OCI-LY7 (cell line): ENCODE data around the gene RELCH. TPM values are rescaled to one million over a fixed set of nuclear protein-coding genes. Genes with fewer than 3 reads are reported as not detected.

Source experiments
- BruUV-seq: library from RNA; stranded (reverse); fragments of 400-500 nt; replicated peaks from 2 replicates; lab custom pipeline; 2021; lab: Mats Ljungman, UMichigan
- CTCF ChIA-PET: fragments of 300-600 bp; sonication (Branson Sonifier 250); formaldehyde crosslinking; loops from one replicate; lab custom pipeline; 2022; ENCODE audit warnings: antibody characterized with exemption; ENCODE audit not compliant: unreplicated experiment; lab: Charles Lee
- POLR2A ChIA-PET: fragments of 300-600 bp; sonication (Branson Sonifier 250); formaldehyde crosslinking; loops from one replicate; lab custom pipeline; 2022; ENCODE audit warnings: antibody characterized with exemption; lab: Charles Lee
- DNase-seq: peaks from one replicate; pipeline ENCODE4 v3.0.0-alpha.2; 2015; ENCODE audit warnings: low spot score
- H2AFZ ChIP-seq: fragments of 200-600 bp; sonication (generic), shearing (Covaris generic); 2 replicates; pipeline ENCODE4 v1.6.1; 2014; ENCODE audit warnings: mild to moderate bottlenecking, antibody characterized with exemption, low read length, moderate library complexity
- H3K27ac ChIP-seq: fragments of 200-600 bp; sonication (generic); 2 replicates; pipeline ENCODE4 v1.5.1; 2014; ENCODE audit warnings: mixed run types, low read depth, mild to moderate bottlenecking, moderate library complexity, low read length, inconsistent platforms; ENCODE audit not compliant: poor library complexity, severe bottlenecking
- H3K36me3 ChIP-seq: fragments of 200-600 bp; sonication (generic); 2 replicates; pipeline ENCODE4 v1.6.1; 2014; ENCODE audit warnings: mild to moderate bottlenecking, antibody characterized with exemption, low read length, moderate library complexity, mixed read lengths; ENCODE audit not compliant: insufficient read depth
- H3K4me1 ChIP-seq: fragments of 200-600 bp; sonication (generic); 2 replicates; pipeline ENCODE4 v1.5.1; 2014; ENCODE audit warnings: mild to moderate bottlenecking, low read length; ENCODE audit not compliant: insufficient read depth, poor library complexity, severe bottlenecking
- H3K4me2 ChIP-seq: fragments of 200-600 bp; sonication (generic); 2 replicates; pipeline ENCODE4 v1.6.1; 2014; ENCODE audit warnings: mild to moderate bottlenecking, low read length
- H3K4me3 ChIP-seq: fragments of 200-600 bp; sonication (generic); 2 replicates; pipeline ENCODE4 v1.5.1; 2014; ENCODE audit warnings: mild to moderate bottlenecking, low read depth, low read length; ENCODE audit not compliant: poor library complexity, severe bottlenecking
- H3K79me2 ChIP-seq: fragments of 200-600 bp; sonication (generic); 2 replicates; pipeline ENCODE4 v1.6.1; 2016; ENCODE audit warnings: low read depth, mild to moderate bottlenecking, low read length, moderate library complexity, mixed read lengths; ENCODE audit not compliant: insufficient read depth
- H3K9me2 ChIP-seq: fragments of 200-600 bp; sonication (generic); 2 replicates; pipeline ENCODE4 v1.6.1; 2016; ENCODE audit warnings: mild to moderate bottlenecking, low read length, mixed read lengths; ENCODE audit not compliant: insufficient read depth
- H3K9me3 ChIP-seq: fragments of 200-600 bp; sonication (generic); 2 replicates; pipeline ENCODE4 v1.6.1; 2014; ENCODE audit warnings: mild to moderate bottlenecking, mixed run types, low read length, mixed read lengths
- H4K20me1 ChIP-seq: fragments of 200-600 bp; sonication (generic); 2 replicates; pipeline ENCODE4 v1.6.1; 2014; ENCODE audit warnings: mild to moderate bottlenecking, antibody characterized with exemption, low read length, moderate library complexity, mixed read lengths; ENCODE audit not compliant: insufficient read depth
- CTCF ChIP-seq: fragments of 200-600 bp; sonication (generic); conservative IDR thresholded peaks from 2 replicates; pipeline ENCODE4 v1.5.1; 2014; ENCODE audit warnings: mild to moderate bottlenecking, antibody characterized with exemption, low read length, moderate library complexity, mixed read lengths
- EZH2phosphoT487 ChIP-seq: fragments of 200-600 bp; sonication (generic); IDR thresholded peaks from 2 replicates; pipeline ENCODE4 v1.6.1; 2018; ENCODE audit warnings: low read depth, borderline replicate concordance, mild to moderate bottlenecking, mixed run types, antibody characterized with exemption, low read length, moderate library complexity, mixed read lengths
- intact Hi-C: fragments of 100-400 bp; cut with micrococcal nuclease; formaldehyde crosslinking; loops from one replicate; pipeline ENCODE4 v1.10.0; 2022; ENCODE audit not compliant: unreplicated experiment
- total RNA-seq, 2 experiments: library from RNA; depleted of rRNA in 1 of 2; stranded (reverse); fragments of >200 nt in 1 of 2; shearing (Covaris generic) in 1 of 2; gene quantifications; 2 replicates each; pipeline ENCODE4 v1.2.3, GENCODE V29; 2014 to 2022

RELCH gene
- total RNA-seq, 2 experiments from 2014 or later: 21.2 to 23.1 TPM

- CTCF ChIA-PET: interaction anchor here (1.1 kb wide), 2 partner anchors 15 to 63 kb away, joined by 3 to 4 read pairs; partner anchors contain the start of gene RELCH
- DNase-seq: no peak
- H3K4me2 ChIP-seq: no peak overlapping the region
- peaks cover 7% of the 10 kb centered on the region; the same call in 1 of the 2 replicates for H3K36me3 ChIP-seq
- no peak overlapping the region for H2AFZ ChIP-seq
- no TSS peak for BruUV-seq
- H3K9me2 ChIP-seq: no peaks in the 10 kb centered on the region
- H3K27ac ChIP-seq: no peak overlapping the region
- POLR2A ChIA-PET: interaction anchor here (1.2 to 1.6 kb wide), 2 partner anchors 15 to 68 kb away, joined by 3 to 5 read pairs; no protein-coding TSS in a partner anchor
- no peak overlapping the region for H3K4me3 ChIP-seq
- no peaks in the 10 kb centered on the region for H4K20me1 ChIP-seq
- TF ChIP-seq EZH2phosphoT487: no peak
- TF ChIP-seq CTCF: no peak
- H3K79me2 ChIP-seq: no peaks in the 10 kb centered on the region
- no peaks in the 10 kb centered on the region for H3K4me1 ChIP-seq
- intact Hi-C loops: no loop called here
- H3K9me3 ChIP-seq: no peaks in the 10 kb centered on the region
Measured at GRCh38 chr18:62250475-62250874, 63.4 kb downstream of the RELCH start.

GRCh38 chr18:62258093-62258492 is 71.0 kb downstream of the RELCH start:
- POLR2A ChIA-PET: interaction anchor here (0.6 to 1.1 kb wide), 2 partner anchors 10 to 435 kb away, joined by 3 read pairs; no protein-coding TSS in a partner anchor
- no peak overlapping the region for H3K27ac ChIP-seq
- TF ChIP-seq EZH2phosphoT487: no peak
- TF ChIP-seq CTCF: no peak
- no peak overlapping the region for H3K4me3 ChIP-seq
- BruUV-seq: no TSS peak
- H3K36me3 ChIP-seq: peaks cover 44% of the 10 kb centered on the region
- CTCF ChIA-PET: no interaction called here
- no peaks in the 10 kb centered on the region for H3K9me2 ChIP-seq
- H3K79me2 ChIP-seq: no peaks in the 10 kb centered on the region
- H2AFZ ChIP-seq: no peak overlapping the region
- no peak overlapping the region for H3K4me2 ChIP-seq
- intact Hi-C loops: no loop called here
- H3K4me1 ChIP-seq: no peaks in the 10 kb centered on the region
- no peaks in the 10 kb centered on the region for H3K9me3 ChIP-seq
- no peak for DNase-seq
- no peaks in the 10 kb centered on the region for H4K20me1 ChIP-seq

GRCh38 chr18:62258616-62259015 is 71.6 kb downstream of the RELCH start:
- Histone ChIP-seq H3K9me3 (no peaks in the 10 kb centered on the region), H3K36me3 (peaks cover 46% of the 10 kb centered on the region), H3K27ac (no peak overlapping the region), H3K79me2 (no peaks in the 10 kb centered on the region), H3K4me2 (no peak overlapping the region), H2AFZ (no peak overlapping the region), H3K4me3 (no peak overlapping the region), H3K9me2 (no peaks in the 10 kb centered on the region), H4K20me1 (no peaks in the 10 kb centered on the region), H3K4me1 (no peaks in the 10 kb centered on the region)
- no peak for TF ChIP-seq EZH2phosphoT487
- TF ChIP-seq CTCF: no peak
- intact Hi-C loops: no loop called here
- ChIA-PET CTCF (no interaction called here), POLR2A (interaction anchor here (0.6 to 1.1 kb wide), 2 partner anchors 9 to 434 kb away, joined by 3 read pairs; no protein-coding TSS in a partner anchor)
- peak; percentile 2 for DNase-seq
- no TSS peak for BruUV-seq
